Kidney epithelial cell (primary cell): Measurements from ENCODE around the gene MTIF2. TPM values are rescaled to one million over a fixed set of nuclear protein-coding genes. Genes with fewer than 3 reads are reported as not detected.
A peak's percentile ranks its signal among the peaks of the same experiment; 100 is the strongest.
"Not testable (repeated sequence)": the region's sequence is repeated elsewhere in the genome, so short reads cannot be mapped to it uniquely, and the experiment has no call there.

Experiments used
- DNase-seq: peaks from one replicate; pipeline ENCODE4 v3.0.0-alpha.2; 2010; ENCODE audit warnings: low read depth
- H3K27me3 ChIP-seq: 2 replicates; pipeline ENCODE4 v1.6.0; 2011; ENCODE audit warnings: low read length; ENCODE audit not compliant: control insufficient read depth, insufficient read depth
- H3K36me3 ChIP-seq: 2 replicates; pipeline ENCODE4 v1.5.1; 2011; ENCODE audit warnings: low read length; ENCODE audit not compliant: control insufficient read depth, insufficient read depth
- H3K4me3 ChIP-seq: 2 replicates; pipeline ENCODE4 v1.5.1; 2011; ENCODE audit warnings: low read depth, mild to moderate bottlenecking, control low read depth, low read length
- CTCF ChIP-seq: IDR thresholded peaks from 2 replicates; pipeline ENCODE4 v1.5.1; 2011; ENCODE audit warnings: mild to moderate bottlenecking, moderate library complexity, low read length, control low read depth, inconsistent platforms; ENCODE audit not compliant: insufficient read depth, poor library complexity, severe bottlenecking
- total RNA-seq: library from RNA; depleted of rRNA; stranded (reverse); fragments of >200 nt; gene quantifications from 2 replicates; pipeline ENCODE4 v1.2.3, GENCODE V29; 2015

MTIF2 gene
- total RNA-seq, 1 donor from 2014 or later: 39.9 TPM

GRCh38 chr2:55269645-55269990, 587 bp upstream of the MTIF2 start:
- TF ChIP-seq CTCF: no peak
- Histone ChIP-seq H3K4me3 (peak overlapping the region; percentile 81), H3K27me3 (no peaks in the 10 kb centered on the region), H3K36me3 (no peaks in the 10 kb centered on the region)
- DNase-seq: no peak

- Histone ChIP-seq H3K4me3 (peak overlapping the region; percentile 81), H3K36me3 (no peaks in the 10 kb centered on the region), H3K27me3 (no peaks in the 10 kb centered on the region)
- no peak for DNase-seq
- no peak for TF ChIP-seq CTCF
Observed at GRCh38 chr2:55268288-55268906, 634 bp downstream of the MTIF2 start.

GRCh38 chr2:55259586-55259985, 9.4 kb downstream of the MTIF2 start:
- H3K4me3 ChIP-seq, DNase-seq, H3K36me3 ChIP-seq, H3K27me3 ChIP-seq: not testable (repeated sequence)

GRCh38 chr2:55252832-55253231, 16.2 kb downstream of the MTIF2 start:
- no peak for DNase-seq
- Histone ChIP-seq H3K27me3 (no peaks in the 10 kb centered on the region), H3K36me3 (no peaks in the 10 kb centered on the region), H3K4me3 (no peak overlapping the region)
- TF ChIP-seq CTCF: no peak

- no peaks in the 10 kb centered on the region for H3K27me3 ChIP-seq
- no peak for DNase-seq
- no peak overlapping the region for H3K4me3 ChIP-seq
- TF ChIP-seq CTCF: no peak
- no peaks in the 10 kb centered on the region for H3K36me3 ChIP-seq
Observed at GRCh38 chr2:55247025-55247424, 22.0 kb downstream of the MTIF2 start.

DNA sequence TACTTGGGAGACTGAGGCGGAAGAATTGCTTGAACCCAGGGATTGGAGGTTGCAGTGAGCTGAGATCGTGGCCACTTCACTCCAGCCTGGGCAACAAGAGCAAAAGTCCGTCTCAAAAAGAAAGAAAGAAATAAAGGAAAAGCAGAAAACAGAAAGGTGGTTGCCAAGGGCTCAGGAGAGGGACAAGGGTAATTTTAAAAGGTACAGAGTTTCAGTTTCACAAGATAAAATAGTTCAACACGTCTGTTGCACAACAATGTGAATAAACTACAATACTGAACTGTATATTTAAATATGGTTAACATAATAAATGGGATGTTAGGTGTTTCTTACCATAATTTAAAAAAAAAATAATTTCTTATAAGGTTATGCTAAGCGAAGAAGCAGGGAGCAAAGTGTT, 23.6 kb downstream of the MTIF2 start:
- no peaks in the 10 kb centered on the region for H3K36me3 ChIP-seq
- no peak for TF ChIP-seq CTCF

DNA sequence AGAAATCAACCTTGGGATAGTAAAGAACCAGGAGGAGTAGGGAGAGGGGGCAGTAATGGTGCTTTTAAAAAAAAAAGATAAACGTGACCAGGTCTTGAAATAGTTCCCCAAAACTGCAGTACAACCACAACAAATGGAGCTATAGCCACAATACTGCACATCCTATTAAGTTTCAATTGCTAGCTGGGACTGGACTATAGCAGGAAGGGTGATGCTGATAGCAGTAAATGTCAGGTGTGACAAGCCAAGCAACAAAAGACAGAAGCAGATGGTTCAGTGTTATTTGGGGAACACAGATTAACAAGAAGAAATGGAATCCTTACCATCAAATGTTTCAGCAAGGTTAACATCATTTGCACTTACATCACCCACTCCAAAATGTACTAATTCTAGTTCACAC, 26.4 kb downstream of the MTIF2 start:
- H3K36me3 ChIP-seq: no peaks in the 10 kb centered on the region
- no peak for DNase-seq
- TF ChIP-seq CTCF: no peak
- no peaks in the 10 kb centered on the region for H3K27me3 ChIP-seq
- H3K4me3 ChIP-seq: no peak overlapping the region

More for the DNA sequence above, 23.6 kb downstream of the MTIF2 start:
- no peak for DNase-seq
- H3K4me3 ChIP-seq: no peak overlapping the region
- no peaks in the 10 kb centered on the region for H3K27me3 ChIP-seq

DNA sequence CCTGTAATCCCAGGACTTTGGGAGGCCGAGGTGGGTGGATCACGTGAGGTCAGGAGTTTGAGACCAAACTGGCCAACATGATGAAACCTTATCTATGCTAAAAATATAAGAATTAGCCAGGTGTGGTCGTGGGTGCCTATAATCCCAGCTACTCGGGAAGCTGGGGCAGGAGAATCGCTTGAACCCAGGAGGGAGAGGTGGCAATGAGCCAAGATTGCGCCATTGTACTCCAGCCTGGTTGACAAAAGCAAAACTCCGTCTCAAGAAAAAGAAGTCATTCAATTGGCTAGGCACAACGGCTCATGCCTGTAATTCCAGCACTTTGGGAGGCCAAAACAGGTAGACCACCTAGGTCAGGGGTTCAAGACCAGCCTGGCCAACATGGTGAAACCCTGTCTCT, 27.4 kb downstream of the MTIF2 start:
- DNase-seq, H3K4me3 ChIP-seq, H3K27me3 ChIP-seq, H3K36me3 ChIP-seq: not testable (repeated sequence)
